CD4-positive, alpha-beta T cell treated with Interleukin-4 for 4 hours (primary cell): ENCODE measurements around the gene SLC25A26.
"Not testable (repeated sequence)": the region's sequence is repeated elsewhere in the genome, so short reads cannot be mapped to it uniquely, and the experiment has no call there.

Experiments
- DNase-seq: peaks from one replicate; pipeline ENCODE4 v3.0.0-alpha.2; 2020

The SLC25A26 gene, protein sequence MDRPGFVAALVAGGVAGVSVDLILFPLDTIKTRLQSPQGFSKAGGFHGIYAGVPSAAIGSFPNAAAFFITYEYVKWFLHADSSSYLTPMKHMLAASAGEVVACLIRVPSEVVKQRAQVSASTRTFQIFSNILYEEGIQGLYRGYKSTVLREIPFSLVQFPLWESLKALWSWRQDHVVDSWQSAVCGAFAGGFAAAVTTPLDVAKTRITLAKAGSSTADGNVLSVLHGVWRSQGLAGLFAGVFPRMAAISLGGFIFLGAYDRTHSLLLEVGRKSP

DNA sequence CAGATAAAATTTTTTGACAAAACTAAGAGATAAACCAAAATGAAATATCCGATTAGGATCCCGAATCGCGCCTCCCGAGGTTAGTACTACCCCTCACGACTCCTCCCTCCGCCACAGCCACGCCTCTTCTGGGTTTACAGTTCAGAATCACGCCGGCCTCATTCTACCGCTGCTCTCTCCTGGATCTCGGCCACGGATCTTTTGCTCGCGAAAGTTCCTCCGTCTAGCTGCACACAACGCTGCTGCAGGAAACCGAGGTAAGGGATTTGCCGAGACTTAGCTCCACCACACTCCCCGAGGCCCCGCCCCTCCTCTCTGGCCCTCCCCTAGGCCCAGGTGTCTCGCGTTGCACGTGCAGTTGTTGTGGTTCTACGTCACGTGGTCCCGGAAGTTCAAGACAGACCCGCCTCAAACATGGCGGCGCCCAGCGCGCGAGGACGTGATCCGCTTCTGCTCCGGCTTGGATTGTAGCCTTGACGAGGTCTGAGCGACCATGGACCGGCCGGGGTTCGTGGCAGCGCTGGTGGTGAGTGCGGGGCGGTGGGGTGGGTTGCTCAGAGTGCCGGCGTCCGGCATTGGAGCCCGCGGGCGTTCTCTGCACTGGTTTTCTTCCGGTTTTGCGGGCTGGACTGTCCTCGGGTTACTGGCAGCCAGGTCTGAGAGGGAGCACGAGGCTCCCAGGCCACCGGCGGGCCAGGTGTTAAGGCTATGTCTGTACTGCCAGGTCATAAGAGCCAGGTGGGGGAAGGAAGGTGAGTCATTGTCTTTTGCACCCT lies at the start of gene SLC25A26:
Gene SLC25A26 (plus strand): TSS at position 400 of the 776 bp plus-strand sequence. CDS start 94 bp downstream, at position 494.
- peak; percentile 96 for DNase-seq

DNA sequence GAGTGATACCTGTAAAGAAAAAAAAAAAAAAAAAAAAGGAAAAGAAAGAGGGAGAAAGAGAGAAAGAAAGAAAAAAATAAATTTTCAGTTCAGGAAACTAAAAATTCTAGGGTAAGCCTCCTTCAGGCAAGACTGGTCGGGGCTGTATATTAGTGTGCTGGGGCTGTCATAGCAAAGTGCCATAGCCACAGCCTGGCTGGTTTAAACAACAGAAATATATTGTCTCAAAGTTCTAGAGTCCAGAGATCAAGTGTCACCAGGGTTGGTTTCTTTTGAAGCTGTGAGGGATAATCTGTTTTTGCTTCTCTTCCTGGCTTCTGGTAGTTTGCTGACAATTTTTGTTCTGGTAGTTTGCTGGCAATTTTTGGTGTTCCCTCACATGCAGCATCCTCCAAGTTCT lies 48.4 kb upstream of the SLC25A26 start:
- DNase-seq: no peak

DNA sequence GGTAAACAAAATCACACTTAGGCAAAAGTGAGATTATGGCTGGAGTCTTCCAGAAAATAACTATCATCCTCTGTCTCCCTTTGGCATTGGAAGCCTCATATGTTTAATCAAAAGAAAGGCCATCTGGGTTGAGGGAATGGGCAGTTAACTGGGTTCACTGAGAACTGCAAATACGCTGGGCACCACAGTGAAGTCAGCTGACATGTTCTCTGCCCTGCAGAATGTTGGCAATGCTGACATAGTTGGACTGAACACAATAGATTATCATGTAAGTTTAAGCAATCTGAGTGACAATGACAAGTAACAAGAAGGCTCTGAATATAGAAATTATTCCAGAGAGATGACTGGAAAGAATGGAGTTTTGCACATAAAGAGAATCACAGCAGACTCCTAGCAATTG lies 43.8 kb upstream of the SLC25A26 start:
- no peak for DNase-seq

DNA sequence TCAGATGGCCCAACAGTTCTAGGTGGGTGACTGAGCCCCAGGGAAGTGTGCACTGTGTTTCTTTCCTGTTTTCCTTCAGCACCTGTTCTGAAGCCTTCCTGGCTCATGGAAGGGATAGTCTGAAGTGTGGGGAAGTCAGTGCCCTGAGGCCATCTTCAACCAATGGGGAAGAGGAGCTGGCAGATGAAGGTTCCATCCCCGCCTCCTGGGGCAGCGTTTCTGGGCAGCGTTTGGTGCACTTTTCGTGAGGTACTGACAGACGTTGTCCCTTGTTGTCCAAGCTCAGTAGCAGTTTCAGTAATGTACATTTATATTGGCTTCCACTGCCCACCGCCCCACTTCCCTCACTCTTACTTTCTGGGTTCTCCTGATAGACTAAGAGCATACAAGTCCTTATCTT lies 42.6 kb upstream of the SLC25A26 start:
- no peak for DNase-seq

DNA sequence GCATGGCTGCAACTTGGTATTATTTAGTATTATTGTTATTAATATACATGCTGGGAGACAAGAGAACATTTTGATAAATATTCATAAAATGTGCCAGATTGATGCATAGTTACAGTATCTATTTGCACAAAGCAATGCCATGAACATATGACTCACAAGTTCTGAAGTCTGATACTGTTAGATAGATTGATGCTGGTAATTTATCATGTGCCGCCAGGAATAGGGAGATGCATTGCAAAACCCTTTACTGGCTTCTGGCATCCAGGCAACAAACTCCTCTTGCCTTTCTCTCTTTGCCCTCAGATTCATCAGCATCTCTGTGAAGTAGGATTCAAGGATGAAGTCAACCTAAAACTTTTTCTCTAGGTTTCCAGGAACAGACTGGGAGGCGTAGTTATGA lies 41.0 kb upstream of the SLC25A26 start:
- no peak for DNase-seq

DNA sequence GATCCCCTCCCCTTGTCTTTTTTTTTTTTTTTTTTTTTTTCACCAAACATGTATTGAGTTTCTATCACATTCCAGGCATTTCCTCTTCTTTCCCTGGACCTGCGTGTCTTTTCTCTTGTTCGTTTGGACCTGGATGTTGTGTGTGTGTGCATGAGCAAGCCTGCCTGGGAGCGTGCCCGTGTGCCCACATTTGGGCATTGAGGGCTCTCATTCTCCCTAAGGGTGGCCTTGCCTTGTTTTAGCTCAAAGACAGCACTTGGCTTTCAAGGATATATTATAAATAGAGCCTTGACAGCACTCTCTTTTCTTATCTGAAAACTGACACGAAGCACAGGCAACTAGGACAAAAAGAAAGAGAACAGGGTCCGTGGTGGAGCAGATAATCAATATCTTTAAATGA lies 39.0 kb upstream of the SLC25A26 start:
- no peak for DNase-seq

DNA sequence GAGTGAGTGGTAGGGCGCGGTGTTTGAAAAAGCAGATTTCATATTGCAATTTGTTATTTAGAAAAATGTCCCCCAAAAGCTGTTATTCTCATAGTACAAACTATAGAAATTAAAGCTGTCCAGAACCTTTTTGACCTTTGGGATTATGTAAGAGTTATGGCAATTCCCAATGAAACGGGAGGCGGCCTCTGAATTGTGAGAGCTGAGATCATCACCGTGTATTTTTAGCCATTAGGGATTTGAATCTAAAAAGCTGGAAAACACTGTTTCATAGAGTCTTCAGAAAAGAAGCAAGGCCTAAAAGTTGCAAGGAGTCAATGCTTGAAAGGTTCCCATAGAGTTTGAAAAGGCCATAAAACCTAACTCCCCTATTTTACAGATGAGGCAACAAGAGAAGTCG lies 38.6 kb upstream of the SLC25A26 start:
- DNase-seq: no peak

DNA sequence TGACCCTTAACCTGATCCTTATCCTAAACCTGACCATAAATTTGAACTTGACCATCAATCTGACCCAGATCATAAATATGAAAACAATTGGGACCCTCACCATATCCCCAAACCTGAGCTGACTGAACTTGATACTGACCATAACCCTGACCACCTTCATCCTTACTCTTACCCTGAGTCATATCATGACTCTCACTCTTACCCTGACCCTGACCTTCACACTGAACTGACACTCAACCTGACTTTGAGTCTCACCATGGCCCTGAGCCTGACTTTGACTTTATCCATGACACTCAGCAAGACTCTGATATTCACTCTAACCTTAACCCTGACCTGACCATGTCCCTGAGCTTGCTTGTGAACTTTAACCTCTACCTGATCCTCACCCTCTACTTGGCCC lies 34.3 kb upstream of the SLC25A26 start:
- DNase-seq: no peak

DNA sequence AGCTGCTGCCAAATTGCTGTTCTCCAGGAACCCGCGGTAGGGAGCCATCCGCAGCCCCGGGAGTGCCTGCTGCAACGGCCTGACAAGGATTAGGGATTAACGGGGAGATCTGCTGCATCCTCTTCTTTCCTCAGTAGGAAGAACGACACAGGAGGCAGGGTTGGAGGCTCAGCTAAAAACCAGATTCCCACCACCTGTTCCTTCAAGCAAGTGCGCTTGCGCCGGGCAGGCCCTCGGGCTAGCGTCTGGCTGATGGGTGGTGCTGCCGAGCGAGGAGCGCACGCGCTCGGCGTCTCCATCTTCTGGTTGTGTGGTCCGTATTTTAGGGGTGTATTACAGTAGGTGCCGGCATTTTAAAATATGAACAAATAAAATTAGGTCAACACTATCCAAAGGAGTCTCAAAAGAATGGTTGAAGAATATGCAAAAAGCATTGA lies 25.4 kb upstream of the SLC25A26 start:
- no peak for DNase-seq

DNA sequence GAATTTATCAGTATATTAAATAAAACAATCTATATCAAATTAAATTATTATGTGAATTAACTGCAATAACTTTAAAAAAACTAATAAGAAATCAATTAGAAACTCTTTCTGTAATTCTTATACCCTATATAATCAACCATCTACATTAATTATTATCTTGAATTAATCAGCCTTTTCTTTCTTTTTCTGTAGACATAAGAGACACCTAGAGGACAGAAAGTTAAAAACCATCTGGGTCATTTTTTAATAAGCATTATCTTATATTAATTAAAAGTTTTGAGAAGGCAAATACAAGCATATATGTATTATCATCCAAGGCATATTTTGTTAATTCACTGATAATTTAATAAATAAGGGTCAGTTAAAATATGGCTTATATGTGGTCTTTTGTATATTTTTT lies 24.2 kb upstream of the SLC25A26 start:
- DNase-seq: no peak

DNA sequence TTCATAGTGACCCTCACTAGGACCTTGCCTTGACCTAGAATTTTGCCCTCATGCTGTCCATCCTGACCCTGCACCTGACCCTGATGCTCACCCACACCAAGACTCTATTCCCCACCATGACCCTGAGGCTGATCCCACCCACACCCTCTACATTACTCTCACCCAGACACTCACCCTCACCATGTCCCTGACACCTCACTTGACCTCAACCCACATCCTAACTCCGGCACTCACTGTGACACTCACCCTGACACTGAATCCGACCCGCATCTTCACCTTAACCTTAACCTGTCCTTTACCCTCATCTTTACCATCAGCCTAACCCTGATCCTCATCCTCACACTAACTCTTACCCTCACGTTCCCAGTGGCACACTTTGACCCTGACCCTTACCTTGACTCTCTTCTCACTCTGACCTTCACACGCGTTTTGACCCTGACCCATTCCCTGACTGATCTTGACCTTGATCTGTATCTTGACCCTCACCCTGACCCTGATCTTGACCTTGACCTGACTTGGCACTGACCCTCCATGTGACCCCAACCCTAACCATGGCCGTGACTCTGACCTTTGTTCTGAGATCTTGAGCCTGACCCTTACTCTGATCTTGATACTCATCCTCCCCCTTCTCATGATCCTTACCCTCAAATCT lies 22.2 kb upstream of the SLC25A26 start:
- DNase-seq: no peak

DNA sequence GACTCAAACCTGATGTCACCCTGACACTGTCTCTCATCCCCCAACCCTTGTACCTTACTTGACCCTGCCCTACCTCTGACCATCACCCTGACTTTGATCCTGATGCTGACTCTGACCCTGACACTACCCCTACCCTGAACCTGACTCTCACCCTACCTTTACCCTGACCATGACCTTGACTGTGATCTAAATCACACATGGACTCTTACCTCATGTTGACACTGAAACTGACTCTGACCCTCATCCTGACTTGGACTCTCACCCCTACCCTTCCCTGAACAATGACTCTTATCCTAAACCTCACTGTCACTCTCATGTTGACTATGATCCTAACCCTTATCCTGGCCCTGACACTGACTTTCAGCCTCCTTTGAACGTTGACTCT lies 21.7 kb upstream of the SLC25A26 start:
- no peak for DNase-seq

DNA sequence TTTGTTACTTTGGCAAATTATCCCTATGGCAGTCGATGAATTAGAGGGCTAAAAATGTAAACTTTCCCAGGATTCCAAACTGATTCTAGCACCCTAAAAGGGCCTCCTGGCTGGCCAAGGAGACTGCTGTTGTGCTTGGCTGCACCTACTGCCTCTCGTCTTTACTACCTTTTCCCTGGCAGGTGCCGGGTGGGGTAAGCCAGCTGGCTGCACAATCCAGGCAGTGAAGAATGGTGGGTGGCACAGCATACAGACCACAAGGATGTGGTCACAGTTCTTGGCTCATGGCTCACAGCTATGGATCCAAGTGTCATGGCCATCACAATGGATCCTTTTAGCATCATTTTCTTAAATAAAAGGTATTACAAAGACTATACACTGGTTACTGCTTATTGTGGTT lies 20.7 kb upstream of the SLC25A26 start:
- no peak for DNase-seq

DNA sequence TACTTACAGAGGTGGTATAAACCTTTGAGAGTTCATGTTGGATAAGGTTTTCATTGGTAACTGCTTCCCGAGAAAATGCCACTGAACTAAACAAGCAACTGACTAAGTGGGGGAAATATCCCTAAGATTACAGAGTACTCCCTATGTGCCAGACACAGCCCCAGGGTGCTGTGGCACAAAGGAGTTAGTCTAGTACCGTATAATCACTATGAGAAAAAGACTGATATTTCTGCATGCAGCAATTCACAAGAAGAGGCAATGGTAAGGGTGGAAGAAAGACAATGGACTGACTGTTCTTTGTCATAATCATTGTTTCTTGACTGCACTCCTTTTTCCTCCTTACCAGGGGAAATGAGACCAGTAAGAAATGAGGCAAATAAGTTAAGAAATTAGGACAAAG lies 20.0 kb upstream of the SLC25A26 start:
- DNase-seq: no peak

DNA sequence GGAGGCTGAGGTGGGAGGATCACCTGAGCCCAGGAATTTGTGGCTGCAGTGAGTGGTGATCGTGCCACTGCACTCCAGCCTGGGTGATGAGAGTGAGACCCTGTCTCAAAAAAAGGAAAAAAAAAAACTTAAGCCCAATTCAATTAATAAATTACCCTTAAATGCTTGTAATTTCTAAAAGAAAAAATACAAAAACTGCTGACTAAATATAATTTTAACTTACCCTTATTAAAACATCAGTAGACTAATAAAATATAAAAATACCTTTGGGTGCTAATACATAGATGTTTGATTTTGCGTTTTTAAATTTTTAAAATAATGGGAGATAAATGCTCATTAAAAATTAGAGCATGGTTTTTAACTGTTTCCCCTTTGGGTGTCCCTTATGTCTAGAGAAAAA lies 17.5 kb upstream of the SLC25A26 start:
- DNase-seq: no peak

DNA sequence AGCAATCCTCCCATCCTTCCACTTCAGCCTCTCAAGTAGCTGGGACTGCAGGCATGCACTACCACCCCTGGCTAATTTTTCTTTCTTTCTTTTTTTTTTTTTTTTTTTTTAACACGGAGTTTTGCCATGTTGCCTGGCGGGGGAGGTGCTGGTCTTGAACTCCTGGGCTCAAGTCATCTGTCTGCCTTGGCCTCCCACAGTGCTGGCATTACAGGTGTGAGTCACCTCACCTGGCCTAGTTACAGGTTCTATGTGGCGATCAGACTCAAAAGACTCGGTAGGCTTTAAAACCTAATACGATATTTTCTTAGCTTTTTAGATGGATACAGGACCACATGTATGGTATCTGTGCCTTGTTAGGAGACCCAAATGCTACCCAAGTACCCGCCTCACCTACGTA lies 14.0 kb upstream of the SLC25A26 start:
- no peak for DNase-seq

DNA sequence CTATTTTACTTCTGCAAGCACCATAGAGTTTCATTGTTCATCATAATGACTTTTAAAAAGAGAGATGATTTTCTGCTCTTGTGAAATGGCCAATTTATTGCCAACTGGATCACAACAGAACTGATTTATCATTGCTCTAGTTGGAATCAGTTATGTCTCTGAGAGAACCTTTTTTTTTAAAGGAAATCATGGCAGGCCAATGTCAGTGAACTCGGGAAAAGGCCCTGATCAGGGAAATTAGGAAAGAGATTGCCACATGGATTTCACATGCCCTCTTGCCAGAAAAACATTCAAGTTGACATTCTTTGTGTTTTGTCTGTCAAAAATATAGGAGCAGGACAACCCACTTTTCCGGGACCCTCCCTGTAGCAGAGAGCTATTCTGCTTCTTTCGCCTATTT lies 12.6 kb upstream of the SLC25A26 start:
- no peak for DNase-seq

DNA sequence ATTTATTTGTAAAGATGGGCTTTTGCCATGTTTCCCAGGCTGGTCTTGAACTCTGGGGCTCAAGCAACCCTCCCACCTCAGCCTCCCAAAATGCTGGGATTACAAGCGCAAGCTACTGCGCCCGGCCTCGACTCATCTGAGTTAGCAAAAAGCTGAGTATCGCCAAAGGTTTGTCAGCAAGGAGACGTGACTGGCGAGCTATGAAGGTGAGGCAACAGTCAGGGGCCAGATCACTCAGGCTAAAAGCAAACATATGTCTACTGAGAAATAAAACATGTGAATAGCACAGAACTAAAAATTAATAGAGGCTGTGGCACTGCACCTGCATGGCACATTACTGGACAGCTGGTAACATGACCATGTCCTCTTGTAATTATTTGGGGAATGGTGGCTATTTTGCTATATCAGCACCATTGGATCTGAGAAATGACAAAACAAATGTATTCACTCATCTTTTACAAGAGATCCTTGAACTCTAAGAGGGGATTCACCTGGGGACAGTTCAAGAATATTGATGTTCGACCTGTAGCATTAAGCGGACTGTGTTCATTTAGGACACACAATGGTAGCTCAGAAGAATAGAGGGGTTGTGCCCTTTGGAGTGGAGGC lies 10.0 kb upstream of the SLC25A26 start:
- no peak for DNase-seq

DNA sequence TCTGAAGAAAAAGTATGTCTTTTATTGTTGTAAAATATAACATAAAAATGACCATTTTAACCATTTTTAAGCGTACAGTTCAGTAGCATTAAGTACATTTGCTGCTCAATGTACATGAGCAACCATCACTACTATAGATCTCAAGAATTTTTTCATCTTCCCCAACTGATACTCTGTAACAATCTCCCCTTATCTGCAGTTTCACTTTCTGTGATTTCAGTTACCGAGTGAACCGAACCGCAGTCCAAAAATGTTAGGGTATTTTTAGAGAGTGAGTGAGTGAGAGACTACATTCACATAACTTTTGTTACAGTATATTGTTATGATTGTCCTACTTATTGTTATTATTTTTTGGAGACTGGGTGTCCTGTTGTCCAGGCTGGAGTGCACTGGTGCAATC lies 9.0 kb upstream of the SLC25A26 start:
- DNase-seq: no peak

DNA sequence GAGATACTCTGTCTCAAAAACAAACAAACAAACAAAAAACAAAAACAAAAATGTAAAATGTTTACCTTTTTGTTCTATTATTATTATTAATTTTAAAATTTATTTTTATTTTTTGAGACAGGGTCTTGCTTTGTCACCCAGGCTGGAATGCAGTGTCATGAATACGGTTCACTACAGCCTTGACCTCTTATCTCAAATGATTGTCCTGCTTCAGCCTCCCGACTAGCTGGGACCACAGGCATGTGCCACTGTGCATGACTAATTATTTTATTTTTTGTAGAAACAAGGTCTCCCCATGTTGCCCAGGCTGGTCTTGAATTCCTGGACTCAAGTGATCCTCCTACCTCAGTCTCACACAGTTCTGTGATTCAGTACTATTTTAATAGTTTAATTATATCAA lies 5.7 kb upstream of the SLC25A26 start:
- no peak for DNase-seq

DNA sequence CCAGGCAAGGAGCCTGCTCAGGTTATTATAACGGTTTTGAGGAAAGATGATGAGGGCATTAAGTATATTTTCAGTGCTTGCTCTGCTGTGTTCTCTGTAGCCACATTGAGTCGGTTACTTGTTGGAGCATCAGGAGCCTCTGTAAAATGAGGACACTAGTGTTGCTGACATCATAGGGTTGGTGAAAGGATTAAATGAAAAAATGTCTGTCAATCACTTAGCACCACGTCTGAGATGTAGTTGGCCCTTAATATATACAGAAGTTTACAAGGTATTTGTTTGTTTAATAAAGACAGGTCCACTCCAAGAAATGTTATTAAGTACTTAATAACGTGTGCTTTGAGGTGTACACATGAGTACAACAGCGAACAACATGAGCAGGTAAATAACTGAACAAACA lies 735 bp upstream of the SLC25A26 start:
- no peak for DNase-seq

DNA sequence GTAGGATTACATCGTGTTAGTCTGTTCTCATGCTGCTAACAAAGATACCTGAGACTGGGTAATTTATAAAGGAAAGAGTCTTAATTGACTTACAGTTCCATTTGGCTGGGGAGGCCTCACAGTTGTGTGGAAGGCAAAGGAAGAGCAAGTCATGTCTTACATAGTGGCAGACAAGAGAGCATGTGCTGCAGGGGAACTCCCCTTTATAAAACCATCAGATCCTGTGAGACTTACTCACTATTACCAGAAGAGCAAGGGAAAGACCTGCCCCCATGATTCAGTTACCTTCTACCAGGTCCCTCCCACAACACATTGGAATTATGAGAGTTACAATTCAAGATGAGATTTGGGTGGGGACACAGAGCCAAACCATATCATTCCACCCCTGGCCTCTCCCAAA lies 3.4 kb downstream of the SLC25A26 start:
- no peak for DNase-seq

DNA sequence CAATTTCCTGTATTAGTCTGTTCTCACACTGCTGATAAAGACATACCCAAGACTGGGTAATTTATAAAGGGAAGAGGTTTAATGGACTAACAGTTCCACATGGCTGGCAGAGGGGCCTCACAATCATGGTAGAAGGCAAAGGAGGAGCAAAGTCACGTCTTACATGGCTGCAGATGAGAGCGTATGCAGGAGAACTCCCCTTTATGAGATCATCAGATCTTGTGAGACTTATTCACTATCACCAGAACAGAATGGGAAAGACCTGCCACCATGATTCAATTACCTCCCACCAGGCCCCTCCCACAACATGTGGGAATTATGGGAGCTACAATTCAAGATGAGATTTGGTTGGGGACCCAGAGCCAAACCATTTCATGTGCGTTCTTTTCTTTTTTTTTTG lies 5.3 kb downstream of the SLC25A26 start:
- DNase-seq: not testable (repeated sequence)

DNA sequence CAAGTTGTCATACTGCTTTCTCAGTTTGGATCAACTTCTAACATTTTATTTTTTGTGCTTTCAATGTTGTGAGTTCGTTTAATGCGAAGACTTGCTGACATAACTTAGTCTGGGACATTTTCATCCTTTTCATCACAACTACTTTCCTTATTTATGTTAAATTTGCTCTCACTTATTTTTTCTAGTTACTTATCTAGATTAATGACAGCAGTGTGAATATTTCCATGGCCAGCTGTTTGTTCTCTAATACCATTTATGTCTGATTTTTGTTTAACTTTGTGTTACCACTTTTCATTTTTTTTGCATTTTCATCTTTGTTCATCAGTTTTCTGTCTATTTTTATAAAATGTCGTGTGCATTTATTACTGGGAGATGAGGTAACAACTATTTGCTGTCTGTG lies 6.2 kb downstream of the SLC25A26 start:
- no peak for DNase-seq
